GM19351 (cell line): ENCODE data around the gene PRKG1.
A peak's percentile ranks its signal among the peaks of the same experiment; 100 is the strongest.

Source experiments
- ATAC-seq: cut with Tn5 transposase; IDR thresholded peaks from one replicate; pipeline ENCODE4 v1.9.1; 2021; ENCODE audit warnings: mild to moderate bottlenecking, moderate library complexity; ENCODE audit not compliant: unreplicated experiment

The PRKG1 gene

GRCh38 chr10:51075873-51076229, 1.6 kb downstream of the PRKG1 start:
- no peak for ATAC-seq

DNA sequence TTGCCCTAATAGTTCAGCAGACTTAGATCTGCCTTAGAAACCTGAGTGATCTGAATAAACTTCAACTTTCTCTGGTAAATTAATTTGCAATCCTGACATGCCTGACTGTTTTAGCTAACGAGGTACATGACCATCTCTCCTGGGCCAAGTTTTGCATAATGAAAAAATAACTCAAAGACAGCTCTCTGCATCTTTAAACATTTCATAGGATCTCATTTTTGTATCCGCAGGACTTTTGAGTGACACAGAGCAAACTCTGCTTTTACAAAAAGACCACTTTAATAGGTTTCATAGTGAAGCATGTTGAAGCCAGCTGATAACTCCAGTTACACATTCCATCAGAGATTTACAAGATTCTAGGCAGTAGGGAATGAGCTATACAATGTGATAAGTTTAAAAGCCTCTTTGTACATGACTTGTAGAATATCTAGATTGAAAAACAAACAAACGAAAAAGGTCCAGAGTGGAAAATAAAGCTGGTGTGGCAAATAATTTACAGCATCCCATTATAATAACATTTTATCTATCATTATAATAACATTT, 2.1 kb downstream of the PRKG1 start:
- ATAC-seq = no peak

DNA sequence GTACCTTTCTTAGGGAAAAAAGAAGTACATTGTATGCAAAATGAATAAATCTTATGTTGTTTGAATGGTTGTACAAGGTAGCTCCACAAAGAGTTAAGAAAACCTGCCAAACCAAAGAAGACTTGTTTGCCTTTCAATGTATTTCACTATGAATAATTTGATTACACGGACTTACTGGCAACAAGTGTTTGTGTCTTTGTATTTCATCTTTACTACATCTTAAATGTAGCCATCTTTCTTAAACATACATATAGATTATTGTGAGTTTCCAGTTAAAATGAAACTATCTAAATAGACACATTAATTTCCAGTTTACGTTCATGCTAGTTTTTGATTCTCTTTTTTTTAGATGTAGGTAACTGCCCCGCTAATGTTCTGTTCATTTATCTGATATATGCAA, 2.8 kb downstream of the PRKG1 start:
- ATAC-seq = no peak

- no peak for ATAC-seq
These were observed 3.2 kb downstream of the PRKG1 start for GRCh38 chr10:51077507-51077906.

GRCh38 chr10:51079331-51079730, 5.0 kb downstream of the PRKG1 start:
- ATAC-seq = no peak

DNA sequence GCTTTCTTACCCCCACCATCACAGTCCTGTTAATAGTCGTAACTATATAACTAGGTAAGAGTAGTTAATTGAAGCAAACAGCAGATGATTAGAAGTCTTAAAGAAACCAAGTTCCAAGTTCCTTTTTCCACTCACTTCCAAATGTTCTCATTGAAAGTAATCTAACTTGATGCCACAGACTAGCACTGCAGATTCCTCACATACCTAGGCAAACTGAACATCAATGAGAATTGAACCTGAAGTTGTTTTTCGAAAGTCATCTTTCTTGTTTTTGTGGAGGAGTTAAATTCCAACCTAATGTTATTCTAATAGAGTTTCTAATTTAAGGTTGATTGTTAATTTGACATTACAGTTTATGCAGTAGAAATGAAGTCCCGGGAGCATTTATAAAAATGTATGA, 5.5 kb downstream of the PRKG1 start:
- no peak for ATAC-seq

DNA sequence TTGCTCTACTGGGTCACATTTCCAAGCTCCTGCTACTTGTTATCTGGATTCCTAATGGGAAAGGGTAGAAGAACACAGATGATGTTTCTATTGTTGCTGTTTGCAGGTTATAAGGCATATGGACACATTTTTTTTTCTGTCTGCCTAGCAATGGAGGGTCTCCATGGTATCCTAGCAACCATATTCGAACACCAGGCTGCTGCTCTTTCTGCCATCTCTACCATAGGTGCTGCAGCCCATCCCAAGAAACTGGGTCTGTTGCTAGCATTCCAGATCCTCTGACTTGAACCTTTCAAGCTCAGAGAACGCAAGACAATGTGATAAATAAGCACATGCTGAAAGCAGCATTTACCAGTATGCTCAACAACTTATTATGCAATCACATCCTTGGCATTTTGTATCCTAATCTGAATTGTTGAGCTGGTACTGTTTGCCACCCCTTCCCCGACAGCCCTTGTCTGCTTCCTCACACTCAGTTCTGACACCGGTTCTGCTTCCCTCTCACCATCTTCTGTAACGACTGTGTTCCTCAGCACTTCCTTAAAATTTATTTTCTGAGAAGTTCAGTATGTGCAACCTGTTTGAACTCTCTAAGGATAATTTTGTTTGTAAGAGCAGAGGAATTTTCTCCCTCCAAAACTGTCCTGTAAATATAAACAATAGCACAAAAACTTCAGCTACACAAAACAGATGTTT, 6.2 kb downstream of the PRKG1 start:
- ATAC-seq = no peak

- peak; percentile 52 for ATAC-seq
These were observed 8.6 kb downstream of the PRKG1 start for GRCh38 chr10:51082857-51083256.

DNA sequence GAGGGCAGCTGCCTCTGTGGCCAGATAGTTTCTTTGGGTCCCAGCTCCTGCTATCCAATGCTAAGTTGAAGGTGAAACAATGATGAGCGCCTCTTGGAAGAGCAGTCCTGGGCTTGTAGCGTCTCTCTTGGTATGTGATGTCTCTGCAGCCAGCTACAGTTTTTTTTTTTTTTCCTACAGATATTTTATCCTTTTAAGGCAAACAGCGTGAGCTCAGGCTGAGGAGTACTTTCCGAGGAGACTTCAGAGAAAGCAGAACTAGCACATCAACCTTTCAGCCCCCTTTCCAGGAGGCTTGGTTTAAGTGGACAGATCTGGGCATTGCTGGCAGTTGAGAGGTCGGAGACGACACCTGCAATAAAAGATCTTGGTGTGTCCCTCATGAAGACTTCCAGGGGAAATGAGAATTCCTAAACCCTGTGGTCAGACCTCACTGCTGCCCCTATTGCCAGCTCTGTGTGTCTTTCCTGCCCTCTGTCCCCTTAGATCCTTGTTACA, 9.1 kb downstream of the PRKG1 start:
- no peak for ATAC-seq

DNA sequence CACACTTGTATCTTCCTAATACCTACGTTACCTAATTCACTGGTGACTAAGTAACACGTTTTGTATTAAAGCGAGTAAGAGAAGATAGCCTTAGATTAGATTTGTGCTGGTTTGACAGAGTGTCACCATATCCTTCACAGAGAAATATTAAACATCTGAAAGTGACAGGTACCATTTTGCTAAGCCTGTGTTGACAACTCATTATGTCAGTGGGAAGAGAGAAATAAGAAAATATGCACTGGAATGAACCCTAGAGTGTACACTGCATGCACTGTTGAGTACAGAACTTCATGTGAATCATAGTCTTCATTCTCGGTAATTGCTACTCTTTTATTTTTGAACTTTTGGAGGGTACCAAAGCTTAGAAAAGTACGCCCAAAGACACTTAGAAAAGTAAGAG, 10.9 kb downstream of the PRKG1 start:
- ATAC-seq = no peak

DNA sequence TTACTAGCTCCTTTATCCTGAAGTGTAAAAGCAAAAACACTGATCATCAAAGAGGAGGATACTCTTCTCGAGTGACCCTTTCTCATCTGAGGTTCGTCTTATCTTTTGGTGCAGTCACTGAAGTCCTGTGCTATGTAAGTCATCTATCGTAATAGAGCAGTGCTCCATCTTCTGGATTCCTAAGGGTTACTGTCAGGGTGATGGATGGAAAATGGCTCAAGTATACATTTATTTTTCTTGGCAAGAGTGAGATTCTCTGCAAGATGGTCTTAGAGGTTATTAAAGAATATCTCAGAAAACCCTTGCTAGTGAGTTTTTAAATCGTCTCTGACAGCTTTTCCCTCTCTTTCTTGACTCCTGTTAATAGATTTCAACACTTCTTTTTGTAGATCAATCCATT, 12.4 kb downstream of the PRKG1 start:
- no peak for ATAC-seq

- no peak for ATAC-seq
These were observed 12.8 kb downstream of the PRKG1 start for GRCh38 chr10:51087114-51087513.

DNA sequence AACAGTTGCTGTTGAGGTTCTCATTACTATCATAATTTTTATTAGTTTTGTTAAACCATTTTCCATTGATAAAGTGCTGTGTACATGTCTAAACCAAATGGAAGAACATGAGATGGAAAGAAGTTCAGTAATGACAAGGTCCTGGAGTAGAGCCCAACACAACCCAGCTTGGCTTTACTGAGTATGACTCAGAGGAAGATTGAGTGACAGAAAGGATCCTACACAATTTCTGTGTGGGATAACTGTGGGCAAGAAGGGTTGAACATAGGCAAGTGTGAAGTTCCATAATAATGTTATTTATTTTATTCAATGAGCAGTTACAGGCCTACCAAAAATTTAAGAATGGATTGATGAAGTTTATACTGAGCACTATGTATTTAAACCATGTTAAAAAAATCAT, 15.9 kb downstream of the PRKG1 start:
- ATAC-seq = no peak

- ATAC-seq = no peak
These were observed 18.1 kb downstream of the PRKG1 start for GRCh38 chr10:51092402-51092801.

DNA sequence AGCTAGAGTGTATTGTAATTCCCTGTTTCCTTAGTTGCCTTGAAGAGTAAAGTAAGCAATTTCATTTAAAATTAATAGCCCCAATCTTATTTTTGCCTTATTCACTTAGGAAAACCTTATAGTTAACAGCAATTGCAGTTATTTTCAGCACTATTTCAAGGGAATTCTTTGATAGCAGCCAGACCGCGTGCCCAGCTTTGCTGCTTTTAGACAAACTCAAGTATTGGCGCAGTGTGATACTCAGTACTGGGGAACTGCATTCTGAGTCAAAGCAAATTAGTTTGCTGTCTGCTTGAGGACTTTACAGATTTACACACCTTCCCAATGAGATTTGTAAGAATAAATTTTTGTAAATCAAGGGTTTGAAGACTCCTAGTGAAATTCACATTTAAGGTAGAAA, 21.2 kb downstream of the PRKG1 start:
- no peak for ATAC-seq

GRCh38 chr10:51097546-51097945, 23.3 kb downstream of the PRKG1 start:
- ATAC-seq = no peak

DNA sequence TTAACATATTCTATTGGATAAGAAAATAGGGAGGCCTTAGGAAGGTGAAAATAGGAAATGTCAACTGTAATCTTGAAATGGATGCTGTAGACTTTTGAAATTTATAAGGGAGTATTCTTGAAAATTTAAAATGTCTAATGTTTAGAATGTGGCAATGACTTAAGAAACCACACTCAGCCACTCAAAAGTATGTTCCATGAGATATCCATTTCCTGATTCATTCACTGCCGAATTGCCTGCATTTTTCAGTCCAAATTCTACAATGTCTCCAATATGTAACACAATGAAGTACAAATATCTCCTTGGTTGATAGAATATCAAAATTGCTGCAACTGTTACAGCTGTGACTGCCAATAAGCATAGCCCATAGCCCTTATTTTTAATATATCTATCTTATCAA, 25.9 kb downstream of the PRKG1 start:
- no peak for ATAC-seq

GRCh38 chr10:51103554-51104217, 29.4 kb downstream of the PRKG1 start:
- no peak for ATAC-seq

- ATAC-seq = no peak
These were observed 32.1 kb downstream of the PRKG1 start for GRCh38 chr10:51106311-51106945.

DNA sequence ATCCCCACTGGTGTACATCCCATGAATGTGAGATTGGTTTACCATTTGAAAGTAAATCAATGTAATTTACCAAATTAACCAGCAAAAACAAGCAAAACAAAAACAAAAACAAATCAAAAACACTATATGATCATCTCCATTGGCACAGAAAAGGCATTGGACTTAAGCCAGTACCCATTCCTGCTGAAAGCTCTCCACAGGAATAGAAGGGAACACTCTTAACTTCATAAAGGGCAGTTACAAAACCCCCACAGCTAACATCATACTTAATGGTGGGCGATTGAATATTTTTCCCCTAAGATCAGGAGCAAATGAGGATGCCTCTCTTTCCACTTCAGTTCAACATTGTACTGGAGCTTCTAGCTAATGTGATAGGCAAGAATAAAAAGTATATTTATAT, 34.1 kb downstream of the PRKG1 start:
- ATAC-seq = no peak

- ATAC-seq = no peak
These were observed 35.7 kb downstream of the PRKG1 start for GRCh38 chr10:51109801-51110533.
